AG08395 (cell line): ENCODE data around the gene BTG1.
"Not testable (repeated sequence)": the region's sequence is repeated elsewhere in the genome, so short reads cannot be mapped to it uniquely, and the experiment has no call there.

Experiments
- DNase-seq: peaks from one replicate; pipeline ENCODE4 v3.0.0; 2012; ENCODE audit warnings: mixed read lengths, low spot score

The BTG1 gene

GRCh38 chr12:92098594-92099380 lies 46.9 kb downstream of the BTG1 start:
- DNase-seq, result no peak

- no peak for DNase-seq
Measured at GRCh38 chr12:92096346-92097136, 49.1 kb downstream of the BTG1 start.

DNA sequence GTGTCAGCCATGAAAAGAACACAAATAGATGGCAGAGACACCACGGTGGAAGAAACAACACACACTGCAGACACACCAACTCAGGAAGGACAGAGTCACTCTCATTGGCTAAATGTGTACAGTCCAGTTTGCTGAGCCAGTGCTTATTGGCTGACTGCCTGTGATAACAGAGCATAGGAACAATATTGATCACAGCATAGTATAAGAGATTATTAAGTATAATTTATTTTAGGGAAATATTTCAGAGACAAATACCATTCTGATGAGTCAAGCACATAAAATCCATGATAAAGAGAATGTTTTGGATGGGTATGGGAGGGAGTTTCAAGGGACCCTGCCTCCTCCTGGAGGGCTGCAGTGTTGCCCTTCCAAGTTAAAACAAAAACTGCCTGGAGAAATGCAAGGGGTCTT lies 50.9 kb downstream of the BTG1 start:
- DNase-seq, result no peak

- not testable (repeated sequence) for DNase-seq
Measured at GRCh38 chr12:92094301-92094700, 51.3 kb downstream of the BTG1 start.
